ENCODE data around the gene DIP2B. TPM values are rescaled to one million over a fixed set of nuclear protein-coding genes. Genes with fewer than 3 reads are reported as not detected.

The DIP2B gene
- total RNA-seq, 1 donor from 2014 or later = 21.1 TPM

DNA sequence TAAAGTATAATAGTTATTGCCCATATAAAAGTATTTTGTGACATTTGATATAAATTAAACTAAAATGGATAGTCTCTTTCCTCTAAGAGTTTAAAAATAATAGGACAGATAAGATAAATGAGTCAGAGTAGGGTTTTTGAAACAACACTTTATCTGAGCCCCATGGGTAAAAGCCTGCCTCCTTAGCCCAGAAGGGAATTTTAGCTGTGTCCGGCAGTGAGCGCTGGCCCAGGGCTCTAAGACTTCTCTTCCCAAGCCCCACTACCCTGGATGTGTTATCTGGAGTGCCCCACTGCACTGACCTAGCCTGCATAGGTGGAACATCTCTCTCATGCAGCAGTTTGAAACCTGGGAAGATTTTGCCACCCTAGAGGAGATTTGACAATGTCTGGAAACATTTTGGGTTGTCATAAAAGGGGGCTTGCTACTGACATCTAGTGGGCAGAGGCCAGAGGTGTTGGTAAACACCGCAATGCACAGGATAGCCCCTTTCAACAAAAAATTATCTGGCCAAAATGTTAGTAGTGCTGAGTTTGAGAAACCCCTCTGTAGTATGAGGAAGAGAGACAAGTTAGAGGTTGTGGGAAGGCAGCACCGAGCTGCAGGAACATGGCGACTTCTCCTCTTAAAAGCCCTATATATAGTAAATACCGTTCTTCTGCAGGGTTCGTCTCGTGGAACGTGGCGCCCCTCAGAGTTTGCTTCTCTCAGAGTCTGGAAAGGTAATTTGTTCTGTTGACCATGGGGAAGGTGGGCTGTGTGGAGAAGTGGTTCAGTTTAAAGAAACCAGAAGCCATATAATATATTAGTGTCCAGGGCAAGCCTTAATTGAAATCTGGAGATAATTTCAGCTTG, 229.9 kb downstream of the DIP2B start:
- H3K4me3 ChIP-seq (ENCODE audit: low read depth, low read length) = no peak overlapping the region
- DNase-seq (ENCODE audit: low read depth) (no peak), FAIRE-seq (no peak)
- H3K27me3 ChIP-seq (ENCODE audit: control insufficient read depth, insufficient read depth, low read length) = no peaks in the 10 kb centered on the region
- TF ChIP-seq, protein P1, sequence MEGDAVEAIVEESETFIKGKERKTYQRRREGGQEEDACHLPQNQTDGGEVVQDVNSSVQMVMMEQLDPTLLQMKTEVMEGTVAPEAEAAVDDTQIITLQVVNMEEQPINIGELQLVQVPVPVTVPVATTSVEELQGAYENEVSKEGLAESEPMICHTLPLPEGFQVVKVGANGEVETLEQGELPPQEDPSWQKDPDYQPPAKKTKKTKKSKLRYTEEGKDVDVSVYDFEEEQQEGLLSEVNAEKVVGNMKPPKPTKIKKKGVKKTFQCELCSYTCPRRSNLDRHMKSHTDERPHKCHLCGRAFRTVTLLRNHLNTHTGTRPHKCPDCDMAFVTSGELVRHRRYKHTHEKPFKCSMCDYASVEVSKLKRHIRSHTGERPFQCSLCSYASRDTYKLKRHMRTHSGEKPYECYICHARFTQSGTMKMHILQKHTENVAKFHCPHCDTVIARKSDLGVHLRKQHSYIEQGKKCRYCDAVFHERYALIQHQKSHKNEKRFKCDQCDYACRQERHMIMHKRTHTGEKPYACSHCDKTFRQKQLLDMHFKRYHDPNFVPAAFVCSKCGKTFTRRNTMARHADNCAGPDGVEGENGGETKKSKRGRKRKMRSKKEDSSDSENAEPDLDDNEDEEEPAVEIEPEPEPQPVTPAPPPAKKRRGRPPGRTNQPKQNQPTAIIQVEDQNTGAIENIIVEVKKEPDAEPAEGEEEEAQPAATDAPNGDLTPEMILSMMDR (IDR thresholded peaks at IDR 0.05; ENCODE audit: insufficient read depth, low read length, severe bottlenecking) = peak; percentile 49
- H3K36me3 ChIP-seq (ENCODE audit: control insufficient read depth, insufficient read depth, low read length) = peaks cover 27% of the 10 kb centered on the region

DNA sequence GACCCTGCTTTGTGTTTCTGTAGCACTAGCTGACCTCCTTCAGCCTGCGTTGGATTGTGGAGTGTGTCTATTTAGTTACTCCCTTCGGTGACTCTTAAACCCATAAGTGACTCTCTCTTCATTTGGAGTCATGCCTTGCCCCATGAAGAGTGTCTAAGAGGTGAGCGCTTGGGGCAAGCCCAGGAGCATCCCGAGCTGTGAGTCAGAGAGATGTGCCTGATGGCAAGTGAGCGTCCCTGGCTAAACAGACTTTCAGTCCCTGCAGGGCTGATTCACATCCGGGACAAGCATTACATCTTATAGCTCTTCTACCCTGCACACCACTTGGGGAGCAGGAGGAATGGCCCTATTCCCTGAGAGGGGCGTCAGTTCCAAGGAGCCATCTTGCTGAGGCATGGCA, 234.8 kb downstream of the DIP2B start:
- no peak for DNase-seq (ENCODE audit: low read depth)
- FAIRE-seq = peak; percentile 70
- TF ChIP-seq, protein P1 (IDR thresholded peaks at IDR 0.05; ENCODE audit: insufficient read depth, low read length, severe bottlenecking) = no peak
- Histone ChIP-seq H3K4me3 (ENCODE audit: low read depth, low read length) (no peak overlapping the region), H3K27me3 (ENCODE audit: control insufficient read depth, insufficient read depth, low read length) (no peaks in the 10 kb centered on the region), H3K36me3 (ENCODE audit: control insufficient read depth, insufficient read depth, low read length) (peaks cover 25% of the 10 kb centered on the region)

DNA sequence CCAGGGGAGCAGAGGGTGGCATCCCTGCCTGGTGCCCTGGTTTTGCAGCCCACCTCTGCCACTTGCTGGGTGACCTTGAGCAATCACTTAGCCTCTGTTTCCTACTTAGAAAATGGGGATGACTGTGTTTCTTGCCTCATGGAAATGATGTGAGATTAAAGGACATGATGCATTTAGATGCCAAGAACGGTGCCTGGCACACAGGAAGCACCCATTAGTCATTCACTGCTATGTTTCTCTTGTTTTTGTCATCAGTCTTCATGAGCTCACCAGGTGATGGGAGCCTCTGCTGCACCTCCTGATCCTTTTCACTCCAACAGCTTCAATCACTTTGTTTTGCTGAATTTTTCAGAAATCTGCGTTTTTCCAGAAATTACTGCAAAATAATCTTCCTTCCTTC, 235.5 kb downstream of the DIP2B start:
- FAIRE-seq (no peak), DNase-seq (ENCODE audit: low read depth) (peak; percentile 60)
- TF ChIP-seq, protein P1 (IDR thresholded peaks at IDR 0.05; ENCODE audit: insufficient read depth, low read length, severe bottlenecking) = no peak
- Histone ChIP-seq H3K4me3 (ENCODE audit: low read depth, low read length) (no peak overlapping the region), H3K27me3 (ENCODE audit: control insufficient read depth, insufficient read depth, low read length) (no peaks in the 10 kb centered on the region), H3K36me3 (ENCODE audit: control insufficient read depth, insufficient read depth, low read length) (peaks cover 25% of the 10 kb centered on the region)

DNA sequence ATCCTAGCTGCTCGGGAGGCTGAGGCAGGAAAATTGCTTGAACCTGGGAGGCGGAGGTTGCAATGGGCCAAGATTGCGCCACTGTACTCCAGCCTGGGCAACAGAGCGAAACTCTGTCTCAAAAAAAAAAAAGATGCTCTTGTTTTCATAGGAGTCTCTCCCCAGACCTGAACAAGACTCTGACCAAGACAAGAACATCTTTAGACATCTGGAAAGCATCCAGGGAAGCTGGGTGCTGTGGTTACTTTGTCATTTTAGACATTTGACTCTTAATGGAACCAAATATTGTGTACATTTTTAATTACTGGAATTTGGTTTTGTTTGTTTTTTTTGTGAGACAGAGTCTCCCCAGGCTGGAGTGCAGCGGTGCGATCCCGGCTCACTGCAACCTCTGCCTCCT, 238.0 kb downstream of the DIP2B start:
- TF ChIP-seq, protein P1 (IDR thresholded peaks at IDR 0.05; ENCODE audit: insufficient read depth, low read length, severe bottlenecking) = no peak
- no peak for FAIRE-seq
- Histone ChIP-seq H3K27me3 (ENCODE audit: control insufficient read depth, insufficient read depth, low read length) (no peaks in the 10 kb centered on the region), H3K4me3 (ENCODE audit: low read depth, low read length) (no peak overlapping the region), H3K36me3 (ENCODE audit: control insufficient read depth, insufficient read depth, low read length) (peaks cover 17% of the 10 kb centered on the region)
- no peak for DNase-seq (ENCODE audit: low read depth)

DNA sequence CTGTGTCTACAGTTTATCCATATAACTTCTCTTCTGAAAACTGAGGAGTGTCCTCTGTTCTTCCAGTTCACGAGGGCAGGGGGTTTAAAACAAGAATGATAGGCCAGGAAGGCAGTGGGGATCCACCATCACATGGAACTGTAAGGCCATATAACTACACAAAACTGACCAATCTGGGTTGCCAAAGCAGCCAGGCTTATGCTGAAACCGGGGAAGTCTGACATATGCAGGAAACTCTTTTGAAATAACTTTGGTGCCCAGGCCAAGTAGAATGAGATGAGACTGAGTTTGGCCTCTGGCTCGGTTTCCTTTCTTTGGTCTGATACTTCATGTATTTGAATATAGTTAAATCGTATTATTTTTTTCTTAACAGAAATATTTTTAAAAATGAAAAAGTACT, 241.1 kb downstream of the DIP2B start:
- DNase-seq (ENCODE audit: low read depth) (no peak), FAIRE-seq (no peak)
- H3K27me3 ChIP-seq (ENCODE audit: control insufficient read depth, insufficient read depth, low read length) = no peaks in the 10 kb centered on the region
- H3K36me3 ChIP-seq (ENCODE audit: control insufficient read depth, insufficient read depth, low read length) = peaks cover 6% of the 10 kb centered on the region
- TF ChIP-seq, protein P1 (IDR thresholded peaks at IDR 0.05; ENCODE audit: insufficient read depth, low read length, severe bottlenecking) = no peak
- no peak overlapping the region for H3K4me3 ChIP-seq (ENCODE audit: low read depth, low read length)
